GM19452 (cell line): ENCODE measurements around the gene ERGIC3.

Experiments used
- ATAC-seq: cut with Tn5 transposase; IDR thresholded peaks from one replicate; pipeline ENCODE4 v1.9.1; 2021; ENCODE audit not compliant: unreplicated experiment

ERGIC3 gene

GRCh38 chr20:35541783-35542662 lies at the start of gene ERGIC3:
Gene ERGIC3, plus strand, starts transcription at chr20:35542078. Its CDS starts 20 bp downstream, at chr20:35542098.
- peak; percentile 90 for ATAC-seq

- ATAC-seq: no peak
Observed at GRCh38 chr20:35492352-35492751, 49.5 kb upstream of the ERGIC3 start.

GRCh38 chr20:35496481-35496880 lies 45.4 kb upstream of the ERGIC3 start:
- ATAC-seq: no peak

GRCh38 chr20:35497320-35497719 lies 44.6 kb upstream of the ERGIC3 start:
- no peak for ATAC-seq

- no peak for ATAC-seq
Observed at GRCh38 chr20:35497780-35498189, 44.1 kb upstream of the ERGIC3 start.

- ATAC-seq: no peak
Observed at GRCh38 chr20:35499271-35499670, 42.6 kb upstream of the ERGIC3 start.

GRCh38 chr20:35502352-35502751 lies 39.5 kb upstream of the ERGIC3 start:
- ATAC-seq: no peak

- no peak for ATAC-seq
Observed at GRCh38 chr20:35503281-35503680, 38.6 kb upstream of the ERGIC3 start.

- no peak for ATAC-seq
Observed at GRCh38 chr20:35503841-35504561, 37.9 kb upstream of the ERGIC3 start.

GRCh38 chr20:35504751-35505150 lies 37.1 kb upstream of the ERGIC3 start:
- ATAC-seq: no peak

GRCh38 chr20:35506179-35506578 lies 35.7 kb upstream of the ERGIC3 start:
- no peak for ATAC-seq

- ATAC-seq: no peak
Observed at GRCh38 chr20:35506872-35507638, 34.8 kb upstream of the ERGIC3 start.

- ATAC-seq: no peak
Observed at GRCh38 chr20:35508493-35509218, 33.2 kb upstream of the ERGIC3 start.

- no peak for ATAC-seq
Observed at GRCh38 chr20:35510951-35511735, 30.7 kb upstream of the ERGIC3 start.

GRCh38 chr20:35511814-35512420 lies 30.0 kb upstream of the ERGIC3 start:
- ATAC-seq: no peak

- no peak for ATAC-seq
Observed at GRCh38 chr20:35514371-35514932, 27.4 kb upstream of the ERGIC3 start.

GRCh38 chr20:35515341-35515740 lies 26.5 kb upstream of the ERGIC3 start:
- ATAC-seq: no peak

GRCh38 chr20:35515949-35516645 lies 25.8 kb upstream of the ERGIC3 start:
- no peak for ATAC-seq

GRCh38 chr20:35517125-35517524 lies 24.8 kb upstream of the ERGIC3 start:
- ATAC-seq: no peak
